Epithelial cell of esophagus (primary cell): Measurements from ENCODE around the gene USP20.

Experiments
- DNase-seq: peaks from one replicate; pipeline ENCODE4 v3.0.0; 2010; ENCODE audit warnings: low read depth
- H3K4me3 ChIP-seq: 2 replicates; pipeline ENCODE4 v1.5.1; 2011; ENCODE audit warnings: mild to moderate bottlenecking, low read length, control low read depth
- CTCF ChIP-seq: IDR thresholded peaks from 2 replicates; pipeline ENCODE4 v1.5.1; 2011; ENCODE audit warnings: low read depth, mild to moderate bottlenecking, low read length, control low read depth, inconsistent platforms; ENCODE audit not compliant: insufficient read depth; ENCODE audit errors: missing control alignments

USP20 gene

GRCh38 chr9:129841071-129841470 lies 5.8 kb downstream of the USP20 start:
- no peak for DNase-seq
- H3K4me3 ChIP-seq = no peak overlapping the region
- no peak for TF ChIP-seq CTCF

DNA sequence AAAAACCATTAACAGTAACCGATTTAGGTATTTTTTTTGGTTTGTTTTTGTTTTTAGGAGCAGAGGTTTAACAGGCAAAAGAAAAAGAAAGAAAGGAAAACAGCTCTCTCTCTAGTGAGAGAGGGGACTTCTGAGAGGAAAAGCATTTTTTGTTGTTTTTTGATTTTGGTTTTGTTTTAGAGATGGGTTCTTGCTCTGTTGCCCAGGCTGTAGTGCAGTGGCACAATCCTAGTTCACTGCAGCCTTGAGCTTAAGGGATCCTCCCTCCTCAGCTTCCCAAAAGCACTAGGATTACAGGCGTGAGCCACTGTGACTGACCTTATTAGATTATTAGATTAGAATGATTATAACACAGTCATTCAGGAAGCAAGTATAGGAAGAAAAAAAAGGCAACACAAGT lies 10.1 kb downstream of the USP20 start:
- no peak for TF ChIP-seq CTCF
- no peak for DNase-seq
- no peak overlapping the region for H3K4me3 ChIP-seq

GRCh38 chr9:129848712-129849441 lies 13.6 kb downstream of the USP20 start:
- no peak for TF ChIP-seq CTCF
- no peak for DNase-seq
- H3K4me3 ChIP-seq = no peak overlapping the region

- no peak for TF ChIP-seq CTCF
- no peak overlapping the region for H3K4me3 ChIP-seq
- no peak for DNase-seq
Observed at GRCh38 chr9:129849901-129850300, 14.6 kb downstream of the USP20 start.

- no peak for TF ChIP-seq CTCF
- H3K4me3 ChIP-seq = no peak overlapping the region
- DNase-seq = no peak
Observed at GRCh38 chr9:129850821-129851550, 15.7 kb downstream of the USP20 start.

DNA sequence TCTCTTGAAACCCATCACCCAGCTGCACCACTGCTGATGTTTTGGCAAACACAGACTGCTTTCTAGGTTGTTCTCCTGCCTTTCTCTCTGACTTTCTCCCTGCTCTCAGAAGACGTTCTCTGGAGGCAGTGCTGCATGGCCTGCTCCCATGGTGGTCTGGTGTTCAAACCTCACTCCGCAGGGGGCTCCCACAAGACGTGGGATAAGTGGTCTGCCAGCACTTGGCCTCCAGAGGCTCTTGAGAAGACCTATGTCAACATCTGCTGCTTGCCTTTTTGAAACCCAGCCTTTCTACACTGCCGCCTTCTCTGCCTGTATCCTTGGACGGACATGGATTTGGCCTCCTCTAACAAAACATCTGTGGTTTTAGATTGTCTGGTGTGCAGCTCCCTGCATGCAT lies 16.6 kb downstream of the USP20 start:
- TF ChIP-seq CTCF = no peak
- no peak overlapping the region for H3K4me3 ChIP-seq
- no peak for DNase-seq
